ENCODE data around the gene HADHA. TPM values are rescaled to one million over a fixed set of nuclear protein-coding genes. Genes with fewer than 3 reads are reported as not detected.
"Not testable (repeated sequence)": the region's sequence is repeated elsewhere in the genome, so short reads cannot be mapped to it uniquely, and the experiment has no call there.

HADHA gene
- total RNA-seq, 6 donors from 2014 or later: 61.8 to 120 (median 110) TPM

- peak in 1 of 2 donors; percentile 65 for DNase-seq
Observed at GRCh38 chr2:26274058-26274613, 29.7 kb upstream of the HADHA start.

GRCh38 chr2:26273501-26273900, 29.1 kb upstream of the HADHA start:
- Histone ChIP-seq H3K27me3 (no peaks in the 10 kb centered on the region), H3K4me3 (no peak overlapping the region), H3K27ac (peak overlapping the region; percentile 21 to 88 (median 54)), H3K36me3 (peaks cover 0 to 22% (median 12%) of the 10 kb centered on the region in 4 donors), H3K4me1 (peaks cover 28 to 48% (median 33%) of the 10 kb centered on the region in 4 donors), H3K9me3 (no peaks in the 10 kb centered on the region)
- TF ChIP-seq EP300 (IDR thresholded peaks at IDR 0.05) (peak in 1 of 4 donors; percentile 43), POLR2A (IDR thresholded peaks at IDR 0.05) (no peak), POLR2AphosphoS5 (IDR thresholded peaks at IDR 0.05) (peak in 1 of 2 donors; percentile 17), CTCF (IDR thresholded peaks at IDR 0.05) (no peak)
- 43 to 51% methylated on average over 2 of the region's 2 CpGs for WGBS, 2 donors
- ATAC-seq (ENCODE audit: low FRiP score in 2 of 2) (peak in 1 of 2 donors; percentile 51), DNase-seq (no peak)

More at GRCh38 chr2:26274058-26274613, 29.7 kb upstream of the HADHA start:
- Histone ChIP-seq H3K27me3 (no peaks in the 10 kb centered on the region), H3K4me1 (peaks cover 28 to 43% (median 30%) of the 10 kb centered on the region in 4 donors), H3K36me3 (peaks cover 0 to 28% (median 18%) of the 10 kb centered on the region in 4 donors), H3K9me3 (no peaks in the 10 kb centered on the region), H3K4me3 (no peak overlapping the region), H3K27ac (peak overlapping the region; percentile 56 to 88 (median 70))
- no peak for TF ChIP-seq POLR2A (IDR thresholded peaks at IDR 0.05)
- TF ChIP-seq EP300 (IDR thresholded peaks at IDR 0.05): peak in 3 of 4 donors; percentile 77 to 97 (median 91)
- TF ChIP-seq POLR2AphosphoS5 (IDR thresholded peaks at IDR 0.05): peak; percentile 51 to 98
- no peak for TF ChIP-seq CTCF (IDR thresholded peaks at IDR 0.05)
- WGBS, 2 donors: 26% methylated on average over 5 of the region's 5 CpGs
- peak; percentile 84 to 86 for ATAC-seq (ENCODE audit: low FRiP score in 2 of 2)

GRCh38 chr2:26270373-26270772, 25.9 kb upstream of the HADHA start:
- H3K27me3 ChIP-seq: no peaks in the 10 kb centered on the region
- ATAC-seq (ENCODE audit: low FRiP score in 2 of 2) (no peak), DNase-seq (no peak)
- H3K27ac ChIP-seq: peak overlapping the region in 3 of 4 donors; percentile 48 to 52 (median 50)
- no peak for TF ChIP-seq POLR2A (IDR thresholded peaks at IDR 0.05)
- no peak for TF ChIP-seq EP300 (IDR thresholded peaks at IDR 0.05)
- TF ChIP-seq POLR2AphosphoS5 (IDR thresholded peaks at IDR 0.05): no peak
- no peak for TF ChIP-seq CTCF (IDR thresholded peaks at IDR 0.05)
- no peaks in the 10 kb centered on the region for H3K9me3 ChIP-seq
- peaks cover 0 to 10% (median under 1%) of the 10 kb centered on the region in 4 donors for H3K36me3 ChIP-seq
- no peak overlapping the region for H3K4me3 ChIP-seq
- peaks cover 26 to 43% (median 34%) of the 10 kb centered on the region in 4 donors for H3K4me1 ChIP-seq

- H3K4me3 ChIP-seq: no peak overlapping the region
- peak overlapping the region; percentile 9 to 53 (median 51) for H3K27ac ChIP-seq
- ATAC-seq (ENCODE audit: low FRiP score in 2 of 2): peak in 1 of 2 donors; percentile 28
- 66 to 92% methylated on average over 6 of the region's 6 CpGs for WGBS, 2 donors
- no peaks in the 10 kb centered on the region for H3K27me3 ChIP-seq
- peaks cover 19 to 36% (median 27%) of the 10 kb centered on the region in 4 donors for H3K4me1 ChIP-seq
- H3K9me3 ChIP-seq: no peaks in the 10 kb centered on the region
- no peak for DNase-seq
- H3K36me3 ChIP-seq: peaks cover 0 to 18% (median under 1%) of the 10 kb centered on the region in 4 donors
- no peak for TF ChIP-seq POLR2AphosphoS5 (IDR thresholded peaks at IDR 0.05)
- no peak for TF ChIP-seq POLR2A (IDR thresholded peaks at IDR 0.05)
- no peak for TF ChIP-seq CTCF (IDR thresholded peaks at IDR 0.05)
- TF ChIP-seq EP300 (IDR thresholded peaks at IDR 0.05): no peak
Observed at GRCh38 chr2:26269571-26270158, 25.2 kb upstream of the HADHA start.

GRCh38 chr2:26268670-26269385, 24.4 kb upstream of the HADHA start:
- peak overlapping the region; percentile 9 to 53 (median 51) for H3K27ac ChIP-seq
- peaks cover 10 to 30% (median 19%) of the 10 kb centered on the region in 4 donors for H3K4me1 ChIP-seq
- peak in 1 of 2 donors; percentile 49 for ATAC-seq (ENCODE audit: low FRiP score in 2 of 2)
- DNase-seq, H3K9me3 ChIP-seq, H3K27me3 ChIP-seq, H3K4me3 ChIP-seq: not testable (repeated sequence)
- 84 to 87% methylated on average over 12 of the region's 12 CpGs for WGBS, 2 donors
- H3K36me3 ChIP-seq: peaks cover 0 to 26% (median 2%) of the 10 kb centered on the region in 4 donors

All from upper lobe of left lung (tissue), 6 donors.